CD4-positive, alpha-beta memory T cell (primary cell): ENCODE results near the gene TYROBP. TPM values are rescaled to one million over a fixed set of nuclear protein-coding genes. Genes with fewer than 3 reads are reported as not detected.

Source experiments
- CTCF ChIA-PET: fragments of 350-600 bp; sonication (Branson Sonifier 250); formaldehyde crosslinking; loops from one replicate; lab custom pipeline; 2021; ENCODE audit warnings: inconsistent platforms; ENCODE audit not compliant: partially characterized antibody; lab: Charles Lee
- POLR2A ChIA-PET: fragments of 350-600 bp; sonication (Branson Sonifier 250); formaldehyde crosslinking; loops from one replicate; lab custom pipeline; 2021; ENCODE audit not compliant: partially characterized antibody; lab: Charles Lee
- DNase-seq, 5 donors: peaks; one replicate each; pipeline versions ENCODE4 v3.0.0 to v3.0.0-alpha.2; 2020 to 2022; ENCODE audit warnings: mixed read lengths in 1 of 5
- H3K27ac ChIP-seq: one replicate; pipeline ENCODE4 v1.7.0; 2013; ENCODE audit warnings: low read depth, low read length
- H3K27me3 ChIP-seq: 2 replicates; pipeline ENCODE4 v1.7.0; 2013; ENCODE audit warnings: mild to moderate bottlenecking, low read length, moderate library complexity; ENCODE audit not compliant: insufficient read depth
- H3K36me3 ChIP-seq: 2 replicates; pipeline ENCODE4 v1.7.0; 2013; ENCODE audit warnings: mild to moderate bottlenecking, low read length, moderate library complexity; ENCODE audit not compliant: insufficient read depth
- H3K4me1 ChIP-seq: 2 replicates; pipeline ENCODE4 v1.7.0; 2013; ENCODE audit warnings: mild to moderate bottlenecking, low read length, moderate library complexity; ENCODE audit not compliant: insufficient read depth
- H3K4me3 ChIP-seq, 2 donors: one replicate each; pipeline ENCODE4 v1.7.0; 2013; ENCODE audit warnings: low read length in 2 of 2, mild to moderate bottlenecking in 1 of 2
- H3K9me3 ChIP-seq, 2 donors: one replicate each; pipeline ENCODE4 v1.7.0; 2013; ENCODE audit warnings: low read length in 2 of 2, control low read depth in 1 of 2; ENCODE audit not compliant: control insufficient read depth in 1 of 2
- H3K27ac Mint-ChIP-seq, 7 donors: one replicate each; pipeline ENCODE4 v1.8.0; 2020 to 2021; ENCODE audit warnings: mixed read lengths in 7 of 7, mild to moderate bottlenecking in 6 of 7, inconsistent platforms in 3 of 7, moderate library complexity in 3 of 7
- H3K27me3 Mint-ChIP-seq, 2 donors: one replicate each; pipeline ENCODE4 v1.8.0; 2020 to 2021; ENCODE audit warnings: mixed read lengths in 2 of 2
- H3K36me3 Mint-ChIP-seq, 2 donors: one replicate each; pipeline ENCODE4 v1.8.0; 2020 to 2021; ENCODE audit warnings: mixed read lengths in 2 of 2, inconsistent platforms in 1 of 2, mild to moderate bottlenecking in 1 of 2
- H3K4me1 Mint-ChIP-seq, 4 donors: one replicate each; pipeline ENCODE4 v1.8.0; 2020 to 2021; ENCODE audit warnings: mixed read lengths in 4 of 4, mild to moderate bottlenecking in 1 of 4
- H3K4me3 Mint-ChIP-seq, 8 donors: one replicate each; pipeline ENCODE4 v1.8.0; 2020 to 2021; ENCODE audit warnings: mixed read lengths in 8 of 8, mild to moderate bottlenecking in 7 of 8, moderate library complexity in 6 of 8, inconsistent platforms in 3 of 8
- H3K9me3 Mint-ChIP-seq, 8 donors: one replicate each; pipeline ENCODE4 v1.8.0; 2020 to 2021; ENCODE audit warnings: mixed read lengths in 8 of 8, mild to moderate bottlenecking in 5 of 8, inconsistent platforms in 3 of 8, moderate library complexity in 1 of 8
- intact Hi-C: fragments of 100-400 bp; cut with micrococcal nuclease; formaldehyde crosslinking; loops from one replicate; pipeline ENCODE4 v1.15.1; 2023
- polyA plus RNA-seq, 2 donors: library from polyadenylated mRNA; unstranded; fragments of 300-500 nt; fragmentation: Illumina TruSeq; gene quantifications; one replicate each; pipeline ENCODE4 v1.2.3, GENCODE V29; 2021
- total RNA-seq, 2 experiments: library from RNA; stranded (reverse); gene quantifications; one replicate each; pipeline ENCODE4 v1.2.3, GENCODE V29; 2021

The TYROBP gene
- total and polyA plus RNA-seq, 4 experiments from 2014 or later = 2.3 to 17.3 (median 7.6) TPM

DNA sequence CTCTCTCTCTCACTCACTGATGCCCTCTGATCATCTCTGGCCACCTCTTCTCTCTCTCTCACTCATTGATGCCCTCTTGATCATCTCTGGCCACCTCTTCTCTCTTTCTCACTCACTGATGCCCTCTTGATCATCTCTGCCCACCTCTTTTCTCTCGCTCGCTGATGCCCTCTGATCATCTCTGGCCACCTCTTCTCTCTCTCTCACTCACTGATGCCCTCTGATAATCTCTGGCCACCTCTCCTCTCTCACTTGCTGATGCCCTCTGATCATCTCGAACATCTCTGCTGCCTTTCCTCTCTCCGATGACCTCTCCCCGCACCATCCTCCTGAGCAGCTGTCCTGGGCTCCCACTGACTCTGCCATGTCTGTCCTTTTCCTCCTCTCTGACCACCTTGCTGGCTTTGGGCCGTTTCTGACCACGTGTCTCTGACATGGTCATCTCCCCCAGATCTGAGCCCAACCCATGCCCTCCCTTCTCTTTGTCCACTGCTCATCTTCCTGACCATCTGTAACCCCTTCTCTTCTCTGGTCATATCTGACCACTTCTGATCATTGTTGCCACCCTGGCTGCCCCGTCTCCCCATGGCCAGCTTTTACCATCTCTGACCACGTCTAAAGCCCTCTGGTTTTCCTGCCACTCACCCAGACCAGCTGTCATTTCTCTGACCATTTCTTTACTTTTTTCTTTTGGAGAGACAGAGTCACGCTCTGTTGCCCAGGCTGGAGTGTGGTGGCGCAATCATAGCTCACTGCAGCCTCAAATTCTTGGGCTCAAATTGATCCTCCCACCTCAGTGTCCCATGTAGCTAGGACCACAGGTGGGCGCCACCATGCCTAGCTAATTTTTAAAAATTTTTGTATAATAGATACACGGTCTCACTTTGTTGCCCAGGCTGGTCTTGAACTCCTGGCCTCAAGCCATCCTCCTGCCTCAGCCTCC lies 30.5 kb upstream of the TYROBP start:
- CTCF ChIA-PET = interaction anchor here (0.6 to 1.3 kb wide), 3 partner anchors 8 to 20 kb away, joined by 3 to 4 read pairs (median 4); no protein-coding TSS in a partner anchor
- Mint-ChIP-seq H3K9me3 (peaks cover 0 to 2% (median 0%) of the 10 kb centered on the region in 8 donors), H3K36me3 (peaks cover 15 to 43% of the 10 kb centered on the region in 2 donors), H3K27me3 (no peaks in the 10 kb centered on the region), H3K4me3 (peak overlapping the region; percentile 81 to 96 (median 88)), H3K27ac (peak overlapping the region; percentile 61 to 91 (median 81)), H3K4me1 (peaks cover 30 to 53% (median 42%) of the 10 kb centered on the region in 4 donors)
- POLR2A ChIA-PET = interaction anchor here (2.1 to 2.6 kb wide), 2 partner anchors 20 to 35 kb away, joined by 6 to 8 read pairs; no protein-coding TSS in a partner anchor
- intact Hi-C loops = no loop called here
- Histone ChIP-seq H3K9me3 (no peaks in the 10 kb centered on the region), H3K4me3 (peak overlapping the region in 1 of 2 donors; percentile 2), H3K4me1 (peaks cover 35% of the 10 kb centered on the region), H3K36me3 (no peaks in the 10 kb centered on the region), H3K27me3 (no peaks in the 10 kb centered on the region), H3K27ac (no peak overlapping the region)
- DNase-seq = no peak

DNA sequence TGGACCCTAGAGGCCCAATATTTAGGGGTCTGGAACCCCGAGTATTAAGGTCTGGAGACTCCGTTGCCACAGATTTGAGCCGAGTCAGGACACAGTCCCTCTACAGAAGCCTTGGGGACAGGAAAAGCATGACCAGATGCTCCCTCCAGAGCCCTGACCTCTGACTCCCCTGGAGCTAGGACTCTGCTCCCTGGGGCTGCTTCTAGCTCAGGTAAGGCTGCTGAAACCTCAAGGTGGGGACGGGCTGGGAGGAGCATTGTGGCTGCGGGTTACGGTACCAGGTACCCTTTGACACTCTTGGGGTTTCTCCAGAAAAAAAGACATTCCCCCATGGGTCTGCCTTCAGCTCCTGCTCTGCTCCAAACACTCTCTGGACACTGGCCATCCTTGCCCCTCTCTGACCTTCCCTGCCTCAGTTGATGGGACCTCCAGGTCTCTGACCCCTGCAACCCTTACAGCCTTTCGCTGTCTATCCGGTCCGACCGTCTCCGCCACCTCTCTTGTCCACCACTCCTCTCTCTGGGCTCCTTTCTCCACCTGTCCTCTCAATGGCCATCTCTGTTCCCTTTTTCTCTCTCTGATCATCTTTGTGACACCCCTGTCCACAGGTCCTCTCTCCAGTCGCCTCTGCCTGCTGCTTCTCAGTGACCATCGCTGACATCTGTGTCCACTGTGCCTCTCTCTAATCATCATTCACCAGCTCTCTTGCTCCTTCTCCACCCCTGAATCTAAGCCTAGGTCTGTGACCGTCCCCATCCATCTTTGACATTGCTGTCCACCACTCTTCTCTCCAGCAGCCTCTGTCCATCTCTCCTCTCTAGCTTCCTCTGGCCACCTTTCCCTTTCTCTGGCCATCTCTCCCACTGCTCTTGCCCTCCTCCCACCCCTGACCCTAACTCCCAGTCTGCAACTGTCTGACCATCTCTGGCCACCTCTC lies 29.5 kb upstream of the TYROBP start:
- Histone ChIP-seq H3K36me3 (no peaks in the 10 kb centered on the region), H3K4me3 (peak overlapping the region; percentile 42 to 50), H3K27me3 (no peaks in the 10 kb centered on the region), H3K9me3 (no peaks in the 10 kb centered on the region), H3K4me1 (peaks cover 35% of the 10 kb centered on the region), H3K27ac (peak overlapping the region; percentile 53)
- H3K36me3 Mint-ChIP-seq = peaks cover 9 to 37% of the 10 kb centered on the region in 2 donors
- H3K27me3 Mint-ChIP-seq = no peaks in the 10 kb centered on the region
- H3K9me3 Mint-ChIP-seq = peaks cover 0 to 2% (median 0%) of the 10 kb centered on the region in 8 donors
- peak overlapping the region; percentile 72 to 91 (median 87) for H3K27ac Mint-ChIP-seq
- intact Hi-C loops = no loop called here
- H3K4me3 Mint-ChIP-seq = peak overlapping the region; percentile 81 to 96 (median 88)
- H3K4me1 Mint-ChIP-seq = peaks cover 28 to 47% (median 38%) of the 10 kb centered on the region in 4 donors
- CTCF ChIA-PET = interaction anchor here (0.9 to 1.7 kb wide), 5 partner anchors 14 to 55 kb away, joined by 3 to 5 read pairs (median 4); no protein-coding TSS in a partner anchor
- POLR2A ChIA-PET = interaction anchor here (2.1 to 2.6 kb wide), 2 partner anchors 21 to 34 kb away, joined by 6 to 8 read pairs; no protein-coding TSS in a partner anchor
- peak in 1 of 5 donors; percentile 43 for DNase-seq

DNA sequence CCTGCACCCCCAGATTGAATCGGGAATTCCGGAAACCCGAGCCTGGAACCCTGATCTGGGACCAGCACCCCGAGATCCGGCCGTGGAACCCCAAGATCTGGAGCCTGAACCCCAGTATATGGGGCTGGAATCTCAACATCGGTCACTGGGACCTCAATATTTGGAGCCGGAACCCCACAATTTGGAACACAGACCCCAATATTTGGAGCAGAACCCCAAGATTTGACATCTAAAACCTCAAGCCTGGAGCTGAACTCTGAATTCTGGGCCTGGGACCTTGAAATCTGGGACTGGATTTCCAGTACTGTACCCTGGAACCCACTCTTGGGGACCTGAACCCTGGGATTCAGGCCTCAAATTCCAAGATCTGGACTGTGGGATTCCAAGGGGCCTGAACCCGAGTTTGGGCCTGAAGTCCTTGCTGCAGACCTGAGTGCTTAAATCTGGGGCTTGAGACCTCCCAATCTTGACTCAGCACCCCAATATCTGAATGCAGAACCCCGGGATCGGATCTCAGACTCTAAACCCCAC lies 28.7 kb upstream of the TYROBP start:
- no peaks in the 10 kb centered on the region for H3K9me3 ChIP-seq
- ChIA-PET POLR2A (interaction anchor here (2.1 to 2.6 kb wide), 2 partner anchors 22 to 34 kb away, joined by 6 to 8 read pairs; no protein-coding TSS in a partner anchor), CTCF (interaction anchor here (0.9 to 1.7 kb wide), 4 partner anchors 17 to 55 kb away, joined by 3 to 5 read pairs (median 4); no protein-coding TSS in a partner anchor)
- peak overlapping the region; percentile 53 for H3K27ac ChIP-seq
- no peaks in the 10 kb centered on the region for H3K27me3 Mint-ChIP-seq
- peak in 1 of 5 donors; percentile 30 for DNase-seq
- peak overlapping the region; percentile 53 to 79 (median 72) for H3K27ac Mint-ChIP-seq
- H3K36me3 ChIP-seq = no peaks in the 10 kb centered on the region
- H3K4me1 Mint-ChIP-seq = peaks cover 30 to 51% (median 41%) of the 10 kb centered on the region in 4 donors
- intact Hi-C loops = loop anchor here (1.0 kb wide), 1 partner anchor 22 kb away; no protein-coding TSS in a partner anchor
- H3K27me3 ChIP-seq = no peaks in the 10 kb centered on the region
- H3K4me1 ChIP-seq = peaks cover 38% of the 10 kb centered on the region
- H3K36me3 Mint-ChIP-seq = peaks cover 9 to 33% of the 10 kb centered on the region in 2 donors
- H3K4me3 Mint-ChIP-seq = peak overlapping the region; percentile 81 to 96 (median 88)
- peaks cover 0 to 2% (median 0%) of the 10 kb centered on the region in 8 donors for H3K9me3 Mint-ChIP-seq
- H3K4me3 ChIP-seq = peak overlapping the region; percentile 42 to 50

DNA sequence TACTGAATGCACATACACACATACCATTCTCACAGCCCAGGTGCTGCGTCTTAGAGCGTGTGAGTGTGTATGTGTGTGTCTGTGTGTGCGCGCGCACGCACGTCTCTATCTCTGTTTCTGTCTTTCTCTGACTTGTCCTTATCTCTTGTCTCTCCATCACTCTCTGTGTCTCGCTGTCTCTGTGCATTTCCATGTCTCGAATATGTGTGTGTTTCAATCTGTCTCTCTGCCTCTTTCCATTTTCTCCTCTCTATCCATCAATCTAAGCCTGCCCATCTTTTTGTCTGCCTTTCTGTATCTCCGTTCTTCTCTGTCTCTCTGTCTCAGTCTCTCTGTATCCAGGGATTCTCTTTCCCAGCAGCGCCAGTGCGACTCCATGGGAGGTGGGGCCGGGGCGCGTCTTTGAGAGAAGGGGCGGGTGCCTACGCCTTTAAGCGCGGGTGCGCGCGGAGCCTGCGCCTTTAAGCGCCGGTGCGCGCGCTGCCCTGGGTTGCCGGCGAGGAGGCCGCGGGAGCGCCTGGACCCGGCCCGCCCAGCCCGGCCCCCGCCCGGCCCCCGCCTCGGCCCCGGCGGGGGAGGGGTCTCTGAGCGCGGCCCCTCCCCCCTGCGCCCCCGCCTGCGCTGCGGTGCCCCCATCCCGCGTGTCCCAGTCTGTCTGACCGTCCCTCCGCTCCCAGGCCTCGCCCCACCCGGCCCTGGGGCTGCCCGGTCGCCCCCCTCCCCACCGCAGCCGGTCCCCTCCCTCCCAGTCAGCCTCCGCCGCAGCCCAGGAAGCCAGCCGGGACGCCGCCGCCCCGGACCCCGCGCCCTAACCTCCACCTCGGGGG lies 28.0 kb upstream of the TYROBP start, which contains the start of gene LRFN3:
TSS of gene LRFN3 (plus strand) at position 464 of the 827 bp plus-strand sequence. CDS start 3,052 bp downstream, outside the sequence.
- Mint-ChIP-seq H3K4me3 (peak within 1 kb of the TSS; percentile 86 to 99 (median 95)), H3K4me1 (peaks cover 32 to 55% (median 44%) of the 10 kb centered on the region in 4 donors)
- CTCF ChIA-PET = interaction anchor here (1.0 to 7.2 kb wide), 3 partner anchors 22 to 54 kb away, joined by 3 to 125 read pairs (median 5); no protein-coding TSS in a partner anchor

DNA sequence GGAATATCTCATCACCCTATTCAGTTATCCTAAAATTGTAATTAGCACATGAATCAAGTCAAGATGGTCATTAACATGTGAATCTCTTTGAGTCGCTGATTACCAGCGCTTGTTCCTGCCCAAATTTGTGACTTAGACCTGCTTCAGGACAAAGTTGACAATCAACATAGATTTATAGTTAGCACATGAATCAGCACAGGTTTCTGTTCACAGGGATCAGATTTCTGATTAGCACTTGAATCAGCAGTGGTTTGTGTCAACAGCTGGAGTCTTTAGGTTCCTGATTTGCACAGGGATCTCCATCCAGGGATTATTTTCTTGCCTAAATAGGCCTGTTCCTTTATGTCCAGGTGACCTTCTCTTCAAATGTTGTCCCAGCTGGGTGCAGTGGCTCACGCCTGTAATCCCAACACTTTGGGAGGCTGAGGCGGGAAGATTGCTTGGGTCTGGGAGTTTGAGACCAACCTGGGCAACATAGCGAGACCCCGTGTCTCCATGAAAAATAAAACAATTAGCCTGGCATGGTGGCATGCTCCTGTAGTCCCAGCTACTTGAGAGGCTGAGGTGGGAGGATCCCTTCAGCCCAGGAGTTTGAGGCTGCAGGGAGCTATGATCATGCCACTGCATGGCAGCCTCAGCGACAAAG lies 24.3 kb upstream of the TYROBP start:
- H3K4me3 Mint-ChIP-seq = no peak overlapping the region
- peaks cover 0 to 2% (median 0%) of the 10 kb centered on the region in 8 donors for H3K9me3 Mint-ChIP-seq
- H3K4me3 ChIP-seq = no peak overlapping the region
- H3K36me3 Mint-ChIP-seq = peaks cover 0 to 2% of the 10 kb centered on the region in 2 donors
- peaks cover 23 to 60% (median 39%) of the 10 kb centered on the region in 4 donors for H3K4me1 Mint-ChIP-seq
- CTCF ChIA-PET = interaction anchor here (1.0 to 7.2 kb wide), 5 partner anchors 27 to 62 kb away, joined by 3 to 125 read pairs (median 3); no protein-coding TSS in a partner anchor
- POLR2A ChIA-PET = interaction anchor here (1.3 to 6.0 kb wide), 4 partner anchors 26 to 49 kb away, joined by 3 to 89 read pairs (median 24); partner anchors contain the start of gene NFKBID
- H3K27ac Mint-ChIP-seq = peak overlapping the region in 4 of 7 donors; percentile 36 to 95 (median 78)
- H3K36me3 ChIP-seq = no peaks in the 10 kb centered on the region
- no peaks in the 10 kb centered on the region for H3K27me3 ChIP-seq
- no peaks in the 10 kb centered on the region for H3K27me3 Mint-ChIP-seq
- DNase-seq = peak in 1 of 5 donors; percentile 6
- intact Hi-C loops = no loop called here
- peaks cover 56% of the 10 kb centered on the region for H3K4me1 ChIP-seq
- H3K27ac ChIP-seq = peak overlapping the region; percentile 25
- no peaks in the 10 kb centered on the region for H3K9me3 ChIP-seq

More for the DNA sequence above, 28.0 kb upstream of the TYROBP start, which contains the start of gene LRFN3:
- H3K27me3 Mint-ChIP-seq = no peaks in the 10 kb centered on the region
- POLR2A ChIA-PET = interaction anchor here (2.6 kb wide), 1 partner anchor 23 kb away, joined by 8 read pairs; no protein-coding TSS in a partner anchor
- peak within 1 kb of the TSS; percentile 74 to 98 (median 90) for H3K27ac Mint-ChIP-seq
- peaks cover 5 to 28% of the 10 kb centered on the region in 2 donors for H3K36me3 Mint-ChIP-seq
- Histone ChIP-seq H3K27ac (peak within 1 kb of the TSS; percentile 53), H3K4me3 (peak within 1 kb of the TSS; percentile 53 to 70), H3K9me3 (no peaks in the 10 kb centered on the region), H3K4me1 (peaks cover 43% of the 10 kb centered on the region), H3K27me3 (no peaks in the 10 kb centered on the region), H3K36me3 (no peaks in the 10 kb centered on the region)
- DNase-seq = peak; percentile 30 to 45 (median 36)
- intact Hi-C loops = loop anchor here (1.0 kb wide), 1 partner anchor 23 kb away; no protein-coding TSS in a partner anchor
- H3K9me3 Mint-ChIP-seq = peaks cover 0 to 2% (median 0%) of the 10 kb centered on the region in 8 donors
